Keratinocyte (primary cell): ENCODE results near the gene FLII. TPM values are rescaled to one million over a fixed set of nuclear protein-coding genes. Genes with fewer than 3 reads are reported as not detected.

Experiments used
- DNase-seq: peaks from one replicate; pipeline ENCODE4 v3.0.0-alpha.2; 2011; ENCODE audit warnings: low read depth, missing footprints, low spot score
- FAIRE-seq: peaks from 2 replicates; lab custom pipeline; 2011; peaks lifted over from hg19 to GRCh38; lab: Jason Lieb, UNC
- H2AFZ ChIP-seq: 2 replicates; pipeline ENCODE4 v1.6.0; 2012; ENCODE audit warnings: low read length, control low read depth, inconsistent platforms; ENCODE audit not compliant: control insufficient read depth
- H3K27ac ChIP-seq: 2 replicates; pipeline ENCODE4 v1.5.1; 2011; ENCODE audit warnings: low read length; ENCODE audit not compliant: control insufficient read depth, insufficient read depth
- H3K27me3 ChIP-seq: 3 replicates; pipeline ENCODE4 v1.6.0; 2011; ENCODE audit warnings: low read length; ENCODE audit not compliant: control insufficient read depth, insufficient read depth; ENCODE audit errors: extremely low read depth
- H3K36me3 ChIP-seq, 2 experiments: 2 replicates in 1 of 2; 3 replicates in 1 of 2; pipeline ENCODE4 v1.5.1; 2011; ENCODE audit warnings: low read length in 2 of 2, mild to moderate bottlenecking in 1 of 2; ENCODE audit not compliant: control insufficient read depth in 2 of 2, insufficient read depth in 2 of 2; ENCODE audit errors: extremely low read depth in 1 of 2
- H3K4me1 ChIP-seq: 3 replicates; pipeline ENCODE4 v1.5.1; 2011; ENCODE audit warnings: low read length; ENCODE audit not compliant: control insufficient read depth, insufficient read depth; ENCODE audit errors: extremely low read depth
- H3K4me2 ChIP-seq: 3 replicates; pipeline ENCODE4 v1.6.0; 2011; ENCODE audit warnings: low read depth, low read length; ENCODE audit not compliant: control insufficient read depth, insufficient read depth; ENCODE audit errors: extremely low read depth
- H3K4me3 ChIP-seq, 3 experiments: fragments of 200-600 bp in 1 of 3; sonication (generic) in 1 of 3; 2 replicates in 2 of 3; 3 replicates in 1 of 3; pipeline ENCODE4 v1.5.1; 2011 to 2016; ENCODE audit warnings: low read length in 3 of 3, mild to moderate bottlenecking in 3 of 3, control low read depth in 2 of 3, inconsistent platforms in 1 of 3, low read depth in 1 of 3, mixed read lengths in 1 of 3, mixed run types in 1 of 3, moderate library complexity in 1 of 3; ENCODE audit not compliant: control insufficient read depth in 2 of 3, insufficient read depth in 2 of 3; ENCODE audit errors: extremely low read depth in 1 of 3
- H3K79me2 ChIP-seq: 2 replicates; pipeline ENCODE4 v1.6.0; 2012; ENCODE audit warnings: low read length; ENCODE audit not compliant: control insufficient read depth, insufficient read depth
- H3K9ac ChIP-seq: 3 replicates; pipeline ENCODE4 v1.6.0; 2011; ENCODE audit warnings: low read length; ENCODE audit not compliant: control insufficient read depth, insufficient read depth; ENCODE audit errors: extremely low read depth
- H3K9me1 ChIP-seq: 3 replicates; pipeline ENCODE4 v1.6.0; 2011; ENCODE audit warnings: low read length; ENCODE audit not compliant: control insufficient read depth, insufficient read depth; ENCODE audit errors: extremely low read depth
- H3K9me3 ChIP-seq: 2 replicates; pipeline ENCODE4 v1.5.1; 2012; ENCODE audit warnings: low read depth, low read length; ENCODE audit not compliant: control insufficient read depth
- H4K20me1 ChIP-seq: 3 replicates; pipeline ENCODE4 v1.6.0; 2011; ENCODE audit warnings: low read length; ENCODE audit not compliant: control insufficient read depth, insufficient read depth; ENCODE audit errors: extremely low read depth
- CTCF ChIP-seq, 3 experiments: IDR thresholded peaks in 1 of 3; conservative IDR thresholded peaks in 1 of 3; optimal IDR thresholded peaks in 1 of 3; 2 replicates in 2 of 3; 3 replicates in 1 of 3; pipeline versions ENCODE3 to v1.5.1; 2011; ENCODE audit warnings: low read length in 3 of 3, mild to moderate bottlenecking in 3 of 3, moderate library complexity in 2 of 3, control low read depth in 1 of 3, inconsistent platforms in 1 of 3; ENCODE audit not compliant: insufficient read depth in 2 of 3; ENCODE audit errors: extremely low read depth in 1 of 3
- EZH2 ChIP-seq: IDR thresholded peaks from one replicate; pipeline ENCODE4 v1.6.1; 2012; ENCODE audit warnings: inconsistent platforms, mild to moderate bottlenecking, low read length, moderate library complexity
- dilution Hi-C: fragments of 300-500 bp; cut with MboI; formaldehyde crosslinking; loops from one replicate; pipeline ENCODE4 v1.7.0; 2020; ENCODE audit warnings: low sequenced_read_pairs; ENCODE audit not compliant: extremely low pct_ligation_motif_present
- polyA plus RNA-seq, 5 experiments: library from polyadenylated mRNA; depleted of rRNA in 3 of 5; stranded (reverse) in 3 of 5; stranded (forward) in 1 of 5; unstranded in 1 of 5; fragments of >200 nt; gene quantifications; 1 replicate in 1 of 5; 2 replicates in 3 of 5; 3 replicates in 1 of 5; pipeline versions ENCODE4 v1.2.1 to v1.2.3, GENCODE V29; 2011 to 2012; ENCODE audit warnings: missing spikeins in 2 of 5, low read depth in 1 of 5, low replicate concordance in 1 of 5

FLII gene
- polyA plus RNA-seq, 1 donor (not counting 4 experiments of a cell fraction or from before 2014, with no cell fraction given) = 376 TPM

DNA sequence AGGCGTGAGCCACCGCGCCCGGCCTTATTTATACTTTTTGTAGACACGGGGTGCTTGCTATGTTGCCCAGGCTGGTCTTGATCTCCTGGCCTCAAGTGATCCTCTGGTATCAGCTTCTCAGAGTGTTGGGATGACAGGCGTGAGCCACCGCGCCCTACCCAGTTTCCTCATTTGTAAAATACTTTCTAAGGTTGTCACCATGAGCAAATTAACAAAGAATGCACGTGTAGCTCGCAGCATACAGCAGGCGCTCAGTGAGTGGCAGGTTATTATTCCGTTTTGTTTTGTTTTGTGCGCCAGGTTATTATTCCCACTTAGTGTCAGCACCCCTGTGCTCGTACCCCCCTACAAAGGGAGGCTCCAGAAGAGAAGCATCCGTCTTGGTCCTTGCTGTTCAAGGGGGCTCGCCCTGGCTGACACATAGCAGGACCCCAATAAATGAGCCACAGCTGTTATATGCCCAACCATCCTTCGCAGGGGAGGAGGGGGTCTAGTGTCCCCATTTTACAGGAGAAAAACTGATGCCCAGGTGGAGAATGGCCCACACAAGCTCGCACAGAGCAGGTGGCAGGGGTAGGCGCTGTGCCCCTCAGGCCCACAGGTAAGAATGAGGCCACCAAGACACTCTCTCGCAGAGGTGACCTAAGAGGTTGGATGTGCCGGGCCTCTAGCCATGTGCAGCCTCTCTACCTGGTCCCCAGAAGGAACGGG is 1.2 kb upstream of the FLII start:
- dilution Hi-C loops = no loop called here
- peaks cover 12% of the 10 kb centered on the region for H4K20me1 ChIP-seq
- H3K27ac ChIP-seq = peak overlapping the region; percentile 92
- peak overlapping the region; percentile 75 for H2AFZ ChIP-seq
- peak overlapping the region; percentile 99 for H3K4me2 ChIP-seq
- peaks cover 7% of the 10 kb centered on the region for H3K9me1 ChIP-seq
- peak overlapping the region; percentile 75 to 97 (median 90) for H3K4me3 ChIP-seq
- peaks cover 52% of the 10 kb centered on the region for H3K79me2 ChIP-seq
- H3K4me1 ChIP-seq = peaks cover 33% of the 10 kb centered on the region
- peaks cover 27 to 32% of the 10 kb centered on the region in 2 experiments for H3K36me3 ChIP-seq
- H3K9ac ChIP-seq = peak overlapping the region; percentile 93
- peak; percentile 87 for FAIRE-seq
- no peak for TF ChIP-seq CTCF (optimal IDR thresholded peaks at IDR 0.05 in 1 of 3, IDR thresholded peaks at IDR 0.05 in 1 of 3, conservative IDR thresholded peaks at IDR 0.05 in 1 of 3; ENCODE audit: extremely low read depth in 1 of 3, insufficient read depth in 2 of 3, low read length in 3 of 3)
- TF ChIP-seq EZH2 = no peak
- DNase-seq = no peak
- no peaks in the 10 kb centered on the region for H3K9me3 ChIP-seq
- H3K27me3 ChIP-seq = no peaks in the 10 kb centered on the region

DNA sequence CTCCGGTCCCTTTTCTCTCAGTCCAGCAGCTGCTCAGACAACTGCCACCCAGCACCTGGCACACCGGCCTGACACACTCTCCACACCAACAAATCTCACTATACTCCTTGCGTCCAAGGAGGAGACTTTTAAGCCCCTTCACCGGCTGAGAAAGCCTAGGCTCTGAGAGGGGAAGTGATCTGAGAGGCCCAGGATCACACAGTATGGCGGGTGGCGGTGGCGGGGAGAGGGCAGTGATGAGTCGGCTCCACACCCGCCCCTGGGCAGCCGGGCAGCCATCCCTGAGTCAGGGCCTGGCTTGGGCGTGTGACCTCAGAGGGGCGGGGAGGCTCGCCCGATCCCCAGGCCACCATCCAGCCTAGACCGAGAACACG is 569 bp downstream of the FLII start:
- H2AFZ ChIP-seq = peak overlapping the region; percentile 37
- dilution Hi-C loops = no loop called here
- FAIRE-seq (no peak), DNase-seq (no peak)
- peaks cover 66% of the 10 kb centered on the region for H3K79me2 ChIP-seq
- no peaks in the 10 kb centered on the region for H3K27me3 ChIP-seq
- H4K20me1 ChIP-seq = peaks cover 12% of the 10 kb centered on the region
- H3K4me1 ChIP-seq = peaks cover 33% of the 10 kb centered on the region
- peak overlapping the region; percentile 81 for H3K9ac ChIP-seq
- TF ChIP-seq EZH2 = no peak
- TF ChIP-seq CTCF (optimal IDR thresholded peaks at IDR 0.05 in 1 of 3, IDR thresholded peaks at IDR 0.05 in 1 of 3, conservative IDR thresholded peaks at IDR 0.05 in 1 of 3; ENCODE audit: extremely low read depth in 1 of 3, insufficient read depth in 2 of 3, low read length in 3 of 3) = no peak
- H3K4me3 ChIP-seq = peak overlapping the region; percentile 77 to 84 (median 81)
- peaks cover 35 to 38% of the 10 kb centered on the region in 2 experiments for H3K36me3 ChIP-seq
- peak overlapping the region; percentile 89 for H3K4me2 ChIP-seq
- no peaks in the 10 kb centered on the region for H3K9me3 ChIP-seq
- peak overlapping the region; percentile 87 for H3K27ac ChIP-seq
- peaks cover 7% of the 10 kb centered on the region for H3K9me1 ChIP-seq
